Adrenal gland (tissue), 5 donors: ENCODE measurements around the gene RND3.

Source experiments
- POLR2A ChIP-seq, 2 donors: fragments of 450-650 bp; IDR thresholded peaks; one replicate each; pipeline ENCODE4 v1.6.1; 2017; ENCODE audit warnings: antibody characterized with exemption in 2 of 2, mild to moderate bottlenecking in 2 of 2, moderate library complexity in 1 of 2
- TF ChIP-seq, protein P1 (sequence below), 6 experiments: fragments of 450-650 bp in 4 of 6; fragments of 200-600 bp in 2 of 6; sonication (generic) in 1 of 6; IDR thresholded peaks; 1 replicate in 5 of 6; 2 replicates in 1 of 6; pipeline versions ENCODE4 v1.5.1 to v1.8.0; 2016 to 2021; ENCODE audit warnings: antibody characterized with exemption in 6 of 6, mild to moderate bottlenecking in 2 of 6, moderate library complexity in 1 of 6
- donor health status: DM: no; HTN: no; CAD: no.

DNA sequence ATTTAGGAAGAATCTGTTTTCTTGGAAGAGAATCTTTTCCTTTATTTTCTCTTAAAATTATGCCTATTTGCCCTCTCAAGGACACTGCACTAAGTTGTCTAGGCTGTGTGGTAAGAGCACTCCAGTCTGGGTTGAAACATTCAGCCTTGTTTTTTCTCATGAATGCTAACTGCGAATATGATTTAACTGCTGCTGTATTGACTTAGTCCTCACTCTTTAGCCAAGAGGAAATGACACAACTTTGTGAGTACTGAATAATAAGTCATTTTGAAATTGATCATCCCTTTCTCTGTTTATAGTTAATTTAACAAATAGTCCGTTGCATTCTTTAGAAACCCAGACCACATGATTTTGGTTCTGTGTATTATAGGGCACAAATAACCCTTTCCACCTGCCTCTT is 4.5 kb upstream of the RND3 start:
- TF ChIP-seq, protein P1, sequence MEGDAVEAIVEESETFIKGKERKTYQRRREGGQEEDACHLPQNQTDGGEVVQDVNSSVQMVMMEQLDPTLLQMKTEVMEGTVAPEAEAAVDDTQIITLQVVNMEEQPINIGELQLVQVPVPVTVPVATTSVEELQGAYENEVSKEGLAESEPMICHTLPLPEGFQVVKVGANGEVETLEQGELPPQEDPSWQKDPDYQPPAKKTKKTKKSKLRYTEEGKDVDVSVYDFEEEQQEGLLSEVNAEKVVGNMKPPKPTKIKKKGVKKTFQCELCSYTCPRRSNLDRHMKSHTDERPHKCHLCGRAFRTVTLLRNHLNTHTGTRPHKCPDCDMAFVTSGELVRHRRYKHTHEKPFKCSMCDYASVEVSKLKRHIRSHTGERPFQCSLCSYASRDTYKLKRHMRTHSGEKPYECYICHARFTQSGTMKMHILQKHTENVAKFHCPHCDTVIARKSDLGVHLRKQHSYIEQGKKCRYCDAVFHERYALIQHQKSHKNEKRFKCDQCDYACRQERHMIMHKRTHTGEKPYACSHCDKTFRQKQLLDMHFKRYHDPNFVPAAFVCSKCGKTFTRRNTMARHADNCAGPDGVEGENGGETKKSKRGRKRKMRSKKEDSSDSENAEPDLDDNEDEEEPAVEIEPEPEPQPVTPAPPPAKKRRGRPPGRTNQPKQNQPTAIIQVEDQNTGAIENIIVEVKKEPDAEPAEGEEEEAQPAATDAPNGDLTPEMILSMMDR (IDR thresholded peaks at IDR 0.05): no peak
- no peak for TF ChIP-seq POLR2A (IDR thresholded peaks at IDR 0.05)
